Measurements from ENCODE around the gene EPAS1. TPM values are rescaled to one million over a fixed set of nuclear protein-coding genes. Genes with fewer than 3 reads are reported as not detected.

The EPAS1 gene
- total and polyA plus RNA-seq, 2 of the 13 experiments (the other 11 are each of a cell fraction or from before 2014, with no cell fraction given), result 47.1 to 182 TPM

DNA sequence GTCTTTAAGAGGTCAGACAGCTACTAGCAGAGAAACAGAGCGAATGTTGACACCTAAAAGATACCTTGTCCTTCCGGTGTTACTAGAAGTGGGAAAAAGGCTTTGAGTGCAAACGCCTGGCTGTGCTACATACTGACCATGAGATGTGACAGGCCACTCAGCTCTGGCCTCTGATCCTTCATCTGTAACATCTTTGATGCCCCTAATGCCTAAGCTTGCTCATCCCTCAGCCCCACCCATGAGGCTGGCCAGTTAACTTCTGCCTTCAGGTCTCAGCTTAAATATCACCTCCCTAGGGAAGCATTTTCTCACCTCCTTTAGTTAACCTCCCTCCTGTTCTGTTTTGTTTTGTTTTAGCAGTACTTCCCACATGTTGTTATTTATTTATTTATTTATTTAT lies 15.9 kb downstream of the EPAS1 start (continued):
- TF ChIP-seq, protein P1, sequence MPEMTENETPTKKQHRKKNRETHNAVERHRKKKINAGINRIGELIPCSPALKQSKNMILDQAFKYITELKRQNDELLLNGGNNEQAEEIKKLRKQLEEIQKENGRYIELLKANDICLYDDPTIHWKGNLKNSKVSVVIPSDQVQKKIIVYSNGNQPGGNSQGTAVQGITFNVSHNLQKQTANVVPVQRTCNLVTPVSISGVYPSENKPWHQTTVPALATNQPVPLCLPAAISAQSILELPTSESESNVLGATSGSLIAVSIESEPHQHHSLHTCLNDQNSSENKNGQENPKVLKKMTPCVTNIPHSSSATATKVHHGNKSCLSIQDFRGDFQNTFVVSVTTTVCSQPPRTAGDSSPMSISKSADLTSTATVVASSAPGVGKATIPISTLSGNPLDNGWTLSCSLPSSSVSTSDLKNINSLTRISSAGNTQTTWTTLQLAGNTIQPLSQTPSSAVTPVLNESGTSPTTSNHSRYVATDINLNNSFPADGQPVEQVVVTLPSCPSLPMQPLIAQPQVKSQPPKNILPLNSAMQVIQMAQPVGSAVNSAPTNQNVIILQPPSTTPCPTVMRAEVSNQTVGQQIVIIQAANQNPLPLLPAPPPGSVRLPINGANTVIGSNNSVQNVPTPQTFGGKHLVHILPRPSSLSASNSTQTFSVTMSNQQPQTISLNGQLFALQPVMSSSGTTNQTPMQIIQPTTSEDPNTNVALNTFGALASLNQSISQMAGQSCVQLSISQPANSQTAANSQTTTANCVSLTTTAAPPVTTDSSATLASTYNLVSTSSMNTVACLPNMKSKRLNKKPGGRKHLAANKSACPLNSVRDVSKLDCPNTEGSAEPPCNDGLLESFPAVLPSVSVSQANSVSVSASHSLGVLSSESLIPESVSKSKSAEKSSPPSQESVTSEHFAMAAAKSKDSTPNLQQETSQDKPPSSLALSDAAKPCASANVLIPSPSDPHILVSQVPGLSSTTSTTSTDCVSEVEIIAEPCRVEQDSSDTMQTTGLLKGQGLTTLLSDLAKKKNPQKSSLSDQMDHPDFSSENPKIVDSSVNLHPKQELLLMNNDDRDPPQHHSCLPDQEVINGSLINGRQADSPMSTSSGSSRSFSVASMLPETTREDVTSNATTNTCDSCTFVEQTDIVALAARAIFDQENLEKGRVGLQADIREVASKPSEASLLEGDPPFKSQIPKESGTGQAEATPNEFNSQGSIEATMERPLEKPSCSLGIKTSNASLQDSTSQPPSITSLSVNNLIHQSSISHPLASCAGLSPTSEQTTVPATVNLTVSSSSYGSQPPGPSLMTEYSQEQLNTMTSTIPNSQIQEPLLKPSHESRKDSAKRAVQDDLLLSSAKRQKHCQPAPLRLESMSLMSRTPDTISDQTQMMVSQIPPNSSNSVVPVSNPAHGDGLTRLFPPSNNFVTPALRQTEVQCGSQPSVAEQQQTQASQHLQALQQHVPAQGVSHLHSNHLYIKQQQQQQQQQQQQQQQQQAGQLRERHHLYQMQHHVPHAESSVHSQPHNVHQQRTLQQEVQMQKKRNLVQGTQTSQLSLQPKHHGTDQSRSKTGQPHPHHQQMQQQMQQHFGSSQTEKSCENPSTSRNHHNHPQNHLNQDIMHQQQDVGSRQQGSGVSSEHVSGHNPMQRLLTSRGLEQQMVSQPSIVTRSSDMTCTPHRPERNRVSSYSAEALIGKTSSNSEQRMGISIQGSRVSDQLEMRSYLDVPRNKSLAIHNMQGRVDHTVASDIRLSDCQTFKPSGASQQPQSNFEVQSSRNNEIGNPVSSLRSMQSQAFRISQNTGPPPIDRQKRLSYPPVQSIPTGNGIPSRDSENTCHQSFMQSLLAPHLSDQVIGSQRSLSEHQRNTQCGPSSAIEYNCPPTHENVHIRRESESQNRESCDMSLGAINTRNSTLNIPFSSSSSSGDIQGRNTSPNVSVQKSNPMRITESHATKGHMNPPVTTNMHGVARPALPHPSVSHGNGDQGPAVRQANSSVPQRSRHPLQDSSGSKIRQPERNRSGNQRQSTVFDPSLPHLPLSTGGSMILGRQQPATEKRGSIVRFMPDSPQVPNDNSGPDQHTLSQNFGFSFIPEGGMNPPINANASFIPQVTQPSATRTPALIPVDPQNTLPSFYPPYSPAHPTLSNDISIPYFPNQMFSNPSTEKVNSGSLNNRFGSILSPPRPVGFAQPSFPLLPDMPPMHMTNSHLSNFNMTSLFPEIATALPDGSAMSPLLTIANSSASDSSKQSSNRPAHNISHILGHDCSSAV (CRISPR knock-in tag; IDR thresholded peaks at IDR 0.05; ENCODE audit: borderline replicate concordance), result no peak

DNA sequence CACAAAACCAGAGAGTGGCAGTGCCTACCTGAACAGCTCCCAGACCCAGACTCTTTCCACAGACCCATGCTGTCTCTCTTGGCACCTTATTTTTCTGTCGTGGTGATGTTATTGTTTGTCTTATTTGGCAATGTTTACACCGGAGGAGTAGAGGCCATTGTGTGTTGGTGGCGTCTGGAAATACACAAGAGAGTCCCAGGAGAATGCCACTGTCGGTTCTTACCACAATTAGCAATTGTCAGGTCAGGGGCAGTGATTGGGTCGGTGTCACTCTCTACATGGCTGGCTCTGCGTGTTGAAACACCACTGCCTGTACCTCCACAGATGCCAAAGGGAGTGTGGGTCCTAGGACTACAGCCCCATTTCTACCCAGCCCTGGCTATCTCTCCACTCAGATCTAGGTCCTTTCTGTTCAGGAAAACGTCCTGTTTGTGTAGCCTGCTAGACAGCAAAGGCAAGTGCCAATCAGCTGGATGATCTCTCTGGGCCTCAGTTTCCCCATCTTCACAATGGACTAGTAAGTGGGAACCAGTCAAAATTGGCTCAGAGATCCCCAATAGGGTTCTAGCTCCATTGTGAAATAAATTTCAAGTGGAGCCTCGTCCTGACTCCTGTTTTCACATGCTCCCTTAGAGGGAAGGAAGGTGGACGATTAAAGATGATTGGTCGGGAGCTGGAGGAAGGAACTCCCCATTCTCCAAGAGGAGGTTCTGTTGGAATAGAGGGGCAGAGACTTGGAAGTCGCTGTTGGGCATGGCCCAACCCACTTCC lies 17.0 kb downstream of the EPAS1 start:
- in situ Hi-C loops (cut with HindIII; ENCODE audit: extremely low pct_ligation_motif_present, low pct_unique_long_range_greater_than_20kb), result no loop called here
- Histone ChIP-seq H3K4me2 (ENCODE audit: low read depth, low read length) (peak overlapping the region; percentile 69), H3K9me3 (ENCODE audit: low read length) (no peaks in the 10 kb centered on the region), H3K4me1 (ENCODE audit: insufficient read depth, low read length) (peaks cover 99% of the 10 kb centered on the region), H3K27ac (ENCODE audit: extremely low read length, insufficient read depth, low read length) (peak overlapping the region; percentile 66), H3K79me2 (ENCODE audit: insufficient read depth, low read length) (peaks cover 97% of the 10 kb centered on the region), H3K27me3 (ENCODE audit: control insufficient read depth in 1 of 2, insufficient read depth in 2 of 2, low read length in 2 of 2) (no peaks in the 10 kb centered on the region), H3K9ac (ENCODE audit: insufficient read depth, low read depth, low read length) (0 out of 2 replicates have a peak overlapping the region, but pooled peaks have one; percentile 40), H3K36me3 (replicated peaks in 1 of 2; ENCODE audit: control insufficient read depth in 1 of 2, insufficient read depth in 2 of 2, low read length in 2 of 2) (peaks cover 0 to 9% of the 10 kb centered on the region in 2 experiments; a peak in 2 of 5 replicates), H3K4me3 (replicated peaks in 1 of 3; ENCODE audit: insufficient read depth in 1 of 3, low read depth in 2 of 3, low read length in 3 of 3) (peak overlapping the region in 1 of 3 experiments; percentile 47; a peak in 2 of 6 replicates), H2AFZ (ENCODE audit: low read length) (no peak overlapping the region), H4K20me1 (ENCODE audit: insufficient read depth, low read length) (peaks cover 35% of the 10 kb centered on the region; the same call in 1 of the 2 replicates)
- WGBS (ENCODE audit: low lambda C conversion rate), result 74% methylated on average over 11 of the region's 11 CpGs
- POLR2A ChIA-PET, result interaction anchor here (1.4 to 4.8 kb wide), 5 partner anchors 7 to 85 kb away, joined by 4 to 16 read pairs (median 10); partner anchors contain the start of gene EPAS1
- intact Hi-C loops (cut with micrococcal nuclease; ENCODE audit: unreplicated experiment), result no loop called here
- ATAC-seq (no peak), DNase-seq (ENCODE audit: low spot score) (no peak), FAIRE-seq (no peak)
- CTCF ChIA-PET (ENCODE audit: low intra/inter-chr PET ratio, low total read pairs), result no interaction called here
- no TSS peak for BruUV-seq (replicated peaks)
- no peak for TF ChIP-seq ETV6 (CRISPR knock-in tag; conservative IDR thresholded peaks at IDR 0.05)
- TF ChIP-seq FOXA3 (CRISPR knock-in tag; IDR thresholded peaks at IDR 0.05), result peak; percentile 60; the same call in 1 of the 2 replicates
- TF ChIP-seq GATAD2A (CRISPR knock-in tag; IDR thresholded peaks at IDR 0.05), result peak; percentile 34
- TF ChIP-seq KDM3A (CRISPR knock-in tag; IDR thresholded peaks at IDR 0.05; ENCODE audit: low read depth), result no peak
- TF ChIP-seq ZNF558 (CRISPR knock-in tag; IDR thresholded peaks at IDR 0.05; ENCODE audit: borderline replicate concordance), result no peak
- no peak for TF ChIP-seq SOX6 (IDR thresholded peaks at IDR 0.05)
- peak; percentile 63; the same call in 1 of the 2 replicates for TF ChIP-seq SOX6 (CRISPR knock-in tag; IDR thresholded peaks at IDR 0.05)
- TF ChIP-seq FOXK1 (CRISPR knock-in tag; IDR thresholded peaks at IDR 0.05; ENCODE audit: borderline replicate concordance, low read depth), result 0 out of 2 replicates have a peak, but pooled peaks have one; percentile 12
- peak; percentile 66; the same call in 1 of the 2 replicates for TF ChIP-seq ZNF431 (CRISPR knock-in tag; IDR thresholded peaks at IDR 0.05; ENCODE audit: borderline replicate concordance, low read depth)
- TF ChIP-seq ZNF607 (CRISPR knock-in tag; IDR thresholded peaks at IDR 0.05; ENCODE audit: borderline replicate concordance), result peak; percentile 52; the same call in 1 of the 2 replicates
